K562 (cell line): ENCODE results near the gene IFT27. TPM values are rescaled to one million over a fixed set of nuclear protein-coding genes. Genes with fewer than 3 reads are reported as not detected.

Experiments used
- ATAC-seq: fragments of 200-7000 bp; cut with Tn5 transposase; 3 replicates; pipeline ENCODE4 v1.9.1; 2020; ENCODE audit warnings: moderate library complexity
- BruUV-seq: library from RNA; stranded (reverse); fragments of 400-500 nt; replicated peaks from 2 replicates; lab custom pipeline; 2021; lab: Mats Ljungman, UMichigan
- CTCF ChIA-PET: fragments of 300-600 bp; formaldehyde crosslinking; extraction: SDS; loops from one replicate; lab custom pipeline; 2021; ENCODE audit warnings: low intra/inter-chr PET ratio; lab: Yijun Ruan, JAX
- POLR2A ChIA-PET: fragments of 300-600, 350-650 bp; sonication (Branson Sonifier 250); formaldehyde crosslinking; extraction: SDS; loops from one replicate; lab custom pipeline; 2021; ENCODE audit warnings: antibody characterized with exemption, inconsistent platforms; lab: Yijun Ruan, JAX
- DNase-seq, 4 experiments: peaks; one replicate each; pipeline versions ENCODE4 v3.0.0 to v3.0.0-alpha.2; 2011 to 2018; ENCODE audit warnings: low spot score in 3 of 4, mixed read lengths in 3 of 4; ENCODE audit errors: extremely low read depth in 1 of 4
- FAIRE-seq: peaks from 2 replicates; lab custom pipeline; 2011; peaks lifted over from hg19 to GRCh38; lab: Jason Lieb, UNC
- H2AFZ ChIP-seq: 2 replicates; pipeline ENCODE4 v1.6.0; 2011; ENCODE audit warnings: low read depth, low read length, control low read depth, inconsistent platforms
- H3K27ac ChIP-seq: fragments of 200-600 bp; 3 replicates; pipeline ENCODE4 v1.8.0; 2011; ENCODE audit warnings: low read depth, mild to moderate bottlenecking, control low read depth, inconsistent platforms, low read length, moderate library complexity, mixed read lengths; ENCODE audit errors: extremely low read depth
- H3K27me3 ChIP-seq, 2 experiments: fragments of 300-600 bp in 1 of 2; 2 replicates in 1 of 2; 3 replicates in 1 of 2; pipeline versions ENCODE4 v1.6.0 to v1.8.0; 2011; ENCODE audit warnings: inconsistent platforms in 2 of 2, low read length in 2 of 2, mild to moderate bottlenecking in 1 of 2, mixed read lengths in 1 of 2, moderate library complexity in 1 of 2; ENCODE audit not compliant: control insufficient read depth in 2 of 2, insufficient read depth in 2 of 2
- H3K36me3 ChIP-seq: fragments of 300-600 bp; 3 replicates; pipeline ENCODE4 v1.8.0; 2011; ENCODE audit warnings: mild to moderate bottlenecking, low read length, inconsistent platforms; ENCODE audit not compliant: control insufficient read depth, insufficient read depth
- H3K4me1 ChIP-seq, 2 experiments: fragments of 200-600 bp in 1 of 2; replicated peaks in 1 of 2; 2 replicates in 1 of 2; 3 replicates in 1 of 2; pipeline versions ENCODE4 v1.5.1 to v1.8.0; 2011; ENCODE audit warnings: inconsistent platforms in 2 of 2, low read length in 2 of 2, mild to moderate bottlenecking in 1 of 2, mixed read lengths in 1 of 2, moderate library complexity in 1 of 2; ENCODE audit not compliant: control insufficient read depth in 2 of 2, insufficient read depth in 2 of 2
- H3K4me2 ChIP-seq: 2 replicates; pipeline ENCODE4 v1.6.1; 2011; ENCODE audit warnings: low read length, control low read depth, inconsistent platforms, mixed read lengths; ENCODE audit not compliant: insufficient read depth
- H3K4me3 ChIP-seq: fragments of 200-600 bp; sonication (generic), shearing (Covaris generic); 2 replicates; pipeline ENCODE4 v1.5.1; 2016; ENCODE audit warnings: control low read depth, inconsistent platforms
- H3K79me2 ChIP-seq: fragments of 200-600 bp; 3 replicates; pipeline ENCODE4 v1.8.0; 2011; ENCODE audit warnings: low read length, inconsistent platforms; ENCODE audit not compliant: control insufficient read depth, insufficient read depth
- H3K9ac ChIP-seq, 2 experiments: 2 replicates each; pipeline versions ENCODE4 v1.6.0 to v1.6.1; 2011; ENCODE audit warnings: low read depth in 2 of 2, low read length in 2 of 2, control low read depth in 1 of 2, inconsistent platforms in 1 of 2, mild to moderate bottlenecking in 1 of 2, mixed read lengths in 1 of 2; ENCODE audit not compliant: insufficient read depth in 1 of 2
- H3K9me1 ChIP-seq: one replicate; pipeline ENCODE4 v1.6.0; 2011; ENCODE audit warnings: inconsistent platforms, mild to moderate bottlenecking, low read length, moderate library complexity; ENCODE audit not compliant: control insufficient read depth, insufficient read depth
- H3K9me3 ChIP-seq: replicated peaks from 2 replicates; pipeline ENCODE4 v1.5.1; 2011; ENCODE audit warnings: low read depth, low read length, inconsistent platforms; ENCODE audit not compliant: control insufficient read depth, insufficient read depth
- H4K20me1 ChIP-seq: replicated peaks from 2 replicates; pipeline ENCODE4 v1.6.1; 2011; ENCODE audit warnings: low read length, inconsistent platforms, mixed read lengths; ENCODE audit not compliant: control insufficient read depth, insufficient read depth
- ELK3 ChIP-seq: fragments of 450-650 bp; formaldehyde crosslinking; IDR thresholded peaks from 2 replicates; pipeline ENCODE4 v1.4.0; 2020; ENCODE audit warnings: mild to moderate bottlenecking
- FOS ChIP-seq: IDR thresholded peaks from 3 replicates; pipeline ENCODE4 v1.6.1; 2011; ENCODE audit not compliant: insufficient read length; ENCODE audit errors: extremely low read depth
- MECOM ChIP-seq: fragments of 250-450 bp; sonication (Bioruptor Pico); IDR thresholded peaks from 2 replicates; pipeline ENCODE4 v1.8.0; 2022; ENCODE audit warnings: inconsistent platforms
- MEIS2 ChIP-seq: fragments of 450-650 bp; IDR thresholded peaks from 2 replicates; pipeline ENCODE4 v1.6.1; 2014; ENCODE audit warnings: mild to moderate bottlenecking; ENCODE audit not compliant: partially characterized antibody
- NFIC ChIP-seq: fragments of 450-650 bp; IDR thresholded peaks from 2 replicates; pipeline ENCODE4 v1.6.1; 2017; ENCODE audit warnings: mild to moderate bottlenecking, inconsistent platforms
- PCBP1 ChIP-seq: fragments of 200-400 bp; formaldehyde crosslinking; IDR thresholded peaks from 2 replicates; pipeline ENCODE4 v1.6.1; 2018; ENCODE audit warnings: mild to moderate bottlenecking, low read depth, low read length; ENCODE audit not compliant: poor library complexity, severe bottlenecking
- PHF8 ChIP-seq: fragments of 200-600 bp; sonication (generic); IDR thresholded peaks from 2 replicates; pipeline ENCODE4 v1.6.1; 2012; ENCODE audit warnings: mixed run types, mild to moderate bottlenecking, inconsistent platforms, low read length, moderate library complexity, borderline replicate concordance
- RAD21 ChIP-seq, 2 experiments: fragments of 250-450 bp in 1 of 2; fragments of 450-650 bp in 1 of 2; sonication (Bioruptor Pico) in 1 of 2; formaldehyde crosslinking in 1 of 2; IDR thresholded peaks in 1 of 2; conservative IDR thresholded peaks in 1 of 2; 2 replicates each; pipeline versions ENCODE4 v1.4.0 to v1.8.0; 2020 to 2022; ENCODE audit warnings: mild to moderate bottlenecking in 2 of 2, moderate library complexity in 1 of 2
- RFX1 ChIP-seq: fragments of 450-650 bp; IDR thresholded peaks from 2 replicates; pipeline ENCODE4 v1.6.1; 2016; ENCODE audit warnings: mild to moderate bottlenecking, moderate library complexity
- SIN3A ChIP-seq, 2 experiments: fragments of 150-350 bp in 1 of 2; IDR thresholded peaks; 2 replicates each; pipeline ENCODE4 v1.6.1; 2011 to 2016; ENCODE audit warnings: borderline replicate concordance in 2 of 2, low read depth in 2 of 2, low read length in 2 of 2, mild to moderate bottlenecking in 2 of 2, moderate library complexity in 2 of 2; ENCODE audit not compliant: control insufficient read depth in 1 of 2
- TBL1XR1 ChIP-seq, 2 experiments: IDR thresholded peaks; 2 replicates each; pipeline ENCODE4 v1.6.1; 2012; ENCODE audit warnings: improper control_type of control experiment in 2 of 2, low read length in 2 of 2, mild to moderate bottlenecking in 1 of 2
- ZBED1 ChIP-seq: IDR thresholded peaks from 2 replicates; pipeline ENCODE4 v1.6.1; 2014
- ZC3H8 ChIP-seq: fragments of 450-650 bp; IDR thresholded peaks from 2 replicates; pipeline ENCODE4 v1.6.1; 2017
- ZFP36 ChIP-seq: fragments of 150-350 bp; IDR thresholded peaks from 2 replicates; pipeline ENCODE4 v1.6.1; 2018; ENCODE audit warnings: low read length, low read depth; ENCODE audit not compliant: partially characterized antibody
- ZNF217 ChIP-seq: sonication (generic); formaldehyde crosslinking; IDR thresholded peaks from 2 replicates; pipeline ENCODE4 v1.8.0; 2022; ENCODE audit warnings: mild to moderate bottlenecking, missing genetic modification reagents
- ZNF384 ChIP-seq: IDR thresholded peaks from 2 replicates; pipeline ENCODE4 v1.6.1; 2012; ENCODE audit warnings: low read depth, low read length, improper control_type of control experiment
- ZNF436 ChIP-seq: fragments of 250-450, 450-650 bp; sonication (Bioruptor Pico); formaldehyde crosslinking; IDR thresholded peaks from 2 replicates; pipeline ENCODE4 v1.7.0; 2020; ENCODE audit warnings: mild to moderate bottlenecking
- WGBS: fragments of 100-300 bp; shearing (Covaris generic); methylation state at CpG from one replicate; pipeline ENCODE4 v1.1.6; 2016; ENCODE audit warnings: low coverage, mixed read lengths; ENCODE audit not compliant: insufficient coverage; ENCODE audit errors: missing lambda C conversion rate; 5-methylcytosine and 5-hydroxymethylcytosine counted together
- in situ Hi-C: fragments of 300-500 bp; cut with MboI; formaldehyde crosslinking; loops from 4 replicates; pipeline ENCODE4 v1.15.0; 2018; ENCODE audit warnings: inconsistent platforms, mixed read lengths
- intact Hi-C: fragments of 100-400 bp; cut with micrococcal nuclease; formaldehyde crosslinking; loops from 2 replicates; pipeline ENCODE4 v1.14.2; 2022
- polyA plus RNA-seq, 8 experiments: library from polyadenylated mRNA; depleted of rRNA in 4 of 8; stranded (reverse) in 5 of 8; unstranded in 3 of 8; fragments of >200 nt; fragmentation: Nextera tagmentation in 2 of 8; fragmentation: Illumina TruSeq in 1 of 8; extraction: Ambion mirVana in 2 of 8; extraction: Trizol in 1 of 8; gene quantifications; 2 replicates each; pipeline versions ENCODE4 v1.2.1 to v1.2.3, GENCODE V29; 2011 to 2014; ENCODE audit warnings: inconsistent platforms in 1 of 8, missing spikeins in 1 of 8
- total RNA-seq, 7 experiments: library from RNA; depleted of rRNA in 6 of 7; stranded (reverse); fragments of >200 nt in 6 of 7; fragmentation: Illumina TruSeq in 2 of 7; extraction: Trizol in 2 of 7; gene quantifications; 2 replicates each; pipeline versions ENCODE4 v1.2.1 to v1.2.3, GENCODE V29; 2011 to 2021; ENCODE audit warnings: low replicate concordance in 1 of 7

IFT27 gene
- total and polyA plus RNA-seq, 9 of the 15 experiments (the other 6 are each of a cell fraction or from before 2014, with no cell fraction given) = 0.01 to 1.4 (median 0.14) TPM; not detected in 1

GRCh38 chr22:36807627-36808026 is 31.7 kb upstream of the IFT27 start:
- no peaks in the 10 kb centered on the region for H3K9me3 ChIP-seq
- H3K4me3 ChIP-seq = no peak overlapping the region
- TF ChIP-seq SIN3A (IDR thresholded peaks at IDR 0.05; ENCODE audit: borderline replicate concordance in 2 of 2, control insufficient read depth in 1 of 2, low read depth in 2 of 2, low read length in 2 of 2) (no peak), NFIC (no peak), ZC3H8 (no peak), RFX1 (no peak), ZNF217 (CRISPR knock-in tag) (no peak), PCBP1 (no peak), PHF8 (no peak), ZBED1 (no peak), ZNF436 (CRISPR knock-in tag) (no peak), ZNF384 (no peak), ZFP36 (no peak), FOS (no peak), RAD21 (CRISPR knock-in tag; conservative IDR thresholded peaks at IDR 0.05 in 1 of 2, IDR thresholded peaks at IDR 0.05 in 1 of 2) (no peak), MEIS2 (no peak), MECOM (CRISPR knock-in tag) (no peak), TBL1XR1 (IDR thresholded peaks at IDR 0.05; ENCODE audit: low read length in 2 of 2) (no peak), ELK3 (CRISPR knock-in tag) (no peak)
- H4K20me1 ChIP-seq = no peaks in the 10 kb centered on the region
- no peak overlapping the region for H3K9ac ChIP-seq
- POLR2A ChIA-PET = no interaction called here
- no peak overlapping the region for H2AFZ ChIP-seq
- H3K36me3 ChIP-seq = no peaks in the 10 kb centered on the region
- intact Hi-C loops (no loop called here), in situ Hi-C loops (no loop called here)
- no peaks in the 10 kb centered on the region for H3K4me1 ChIP-seq
- CTCF ChIA-PET = no interaction called here
- no peaks in the 10 kb centered on the region for H3K9me1 ChIP-seq
- FAIRE-seq (no peak), DNase-seq (no peak), ATAC-seq (no peak)
- no peaks in the 10 kb centered on the region for H3K79me2 ChIP-seq
- 5% methylated on average over 7 of the region's 7 CpGs for WGBS
- no peak overlapping the region for H3K27ac ChIP-seq
- no TSS peak for BruUV-seq
- H3K27me3 ChIP-seq = peaks cover 7 to 35% of the 10 kb centered on the region in 2 experiments; a peak in 4 of 5 replicates
- no peak overlapping the region for H3K4me2 ChIP-seq
